OCI-LY3 (cell line): ENCODE results near the gene FLOT1.

Experiments used
- EZH2phosphoT487 ChIP-seq: fragments of 200-600 bp; shearing (Covaris generic); IDR thresholded peaks from 2 replicates; pipeline ENCODE4 v1.6.1; 2018; ENCODE audit warnings: antibody characterized with exemption, mixed run types, low read depth
- TF ChIP-seq, protein P1 (sequence below): fragments of 200-600, 300-600 bp; sonication (generic); IDR thresholded peaks from 2 replicates; pipeline ENCODE4 v1.5.1; 2014; ENCODE audit warnings: antibody characterized with exemption, low read length, low read depth

DNA sequence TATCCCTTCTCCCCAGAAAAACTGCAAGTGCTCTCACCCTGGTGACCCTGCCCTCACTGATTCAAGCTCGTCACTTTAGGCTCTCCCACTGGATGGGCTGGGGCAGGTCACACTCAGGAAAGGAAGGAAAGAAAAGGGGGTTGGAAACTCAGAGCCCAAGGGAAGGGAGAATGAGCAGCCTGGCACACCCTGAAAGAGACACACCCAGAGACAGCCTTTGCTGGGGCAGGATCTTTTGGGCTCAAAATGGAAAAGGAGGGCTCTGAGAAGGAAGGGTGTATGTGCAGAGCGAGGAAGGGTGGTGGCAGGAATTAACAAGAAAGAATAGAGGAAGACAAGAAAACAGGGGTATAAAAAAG, 58.5 kb downstream of the FLOT1 start:
- TF ChIP-seq, protein P1, sequence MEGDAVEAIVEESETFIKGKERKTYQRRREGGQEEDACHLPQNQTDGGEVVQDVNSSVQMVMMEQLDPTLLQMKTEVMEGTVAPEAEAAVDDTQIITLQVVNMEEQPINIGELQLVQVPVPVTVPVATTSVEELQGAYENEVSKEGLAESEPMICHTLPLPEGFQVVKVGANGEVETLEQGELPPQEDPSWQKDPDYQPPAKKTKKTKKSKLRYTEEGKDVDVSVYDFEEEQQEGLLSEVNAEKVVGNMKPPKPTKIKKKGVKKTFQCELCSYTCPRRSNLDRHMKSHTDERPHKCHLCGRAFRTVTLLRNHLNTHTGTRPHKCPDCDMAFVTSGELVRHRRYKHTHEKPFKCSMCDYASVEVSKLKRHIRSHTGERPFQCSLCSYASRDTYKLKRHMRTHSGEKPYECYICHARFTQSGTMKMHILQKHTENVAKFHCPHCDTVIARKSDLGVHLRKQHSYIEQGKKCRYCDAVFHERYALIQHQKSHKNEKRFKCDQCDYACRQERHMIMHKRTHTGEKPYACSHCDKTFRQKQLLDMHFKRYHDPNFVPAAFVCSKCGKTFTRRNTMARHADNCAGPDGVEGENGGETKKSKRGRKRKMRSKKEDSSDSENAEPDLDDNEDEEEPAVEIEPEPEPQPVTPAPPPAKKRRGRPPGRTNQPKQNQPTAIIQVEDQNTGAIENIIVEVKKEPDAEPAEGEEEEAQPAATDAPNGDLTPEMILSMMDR, result no peak
- TF ChIP-seq EZH2phosphoT487, result no peak
